A172 (cell line): ENCODE measurements around the gene IRAK3. TPM values are rescaled to one million over a fixed set of nuclear protein-coding genes. Genes with fewer than 3 reads are reported as not detected.

Experiments
- DNase-seq: peaks from one replicate; pipeline ENCODE4 v3.0.0-alpha.2; 2015; ENCODE audit warnings: low spot score
- total RNA-seq: library from RNA; depleted of rRNA; stranded (reverse); fragments of >200 nt; shearing (Covaris generic); gene quantifications from 2 replicates; pipeline ENCODE4 v1.2.3, GENCODE V29; 2014; rRNA removed

IRAK3 gene, protein sequence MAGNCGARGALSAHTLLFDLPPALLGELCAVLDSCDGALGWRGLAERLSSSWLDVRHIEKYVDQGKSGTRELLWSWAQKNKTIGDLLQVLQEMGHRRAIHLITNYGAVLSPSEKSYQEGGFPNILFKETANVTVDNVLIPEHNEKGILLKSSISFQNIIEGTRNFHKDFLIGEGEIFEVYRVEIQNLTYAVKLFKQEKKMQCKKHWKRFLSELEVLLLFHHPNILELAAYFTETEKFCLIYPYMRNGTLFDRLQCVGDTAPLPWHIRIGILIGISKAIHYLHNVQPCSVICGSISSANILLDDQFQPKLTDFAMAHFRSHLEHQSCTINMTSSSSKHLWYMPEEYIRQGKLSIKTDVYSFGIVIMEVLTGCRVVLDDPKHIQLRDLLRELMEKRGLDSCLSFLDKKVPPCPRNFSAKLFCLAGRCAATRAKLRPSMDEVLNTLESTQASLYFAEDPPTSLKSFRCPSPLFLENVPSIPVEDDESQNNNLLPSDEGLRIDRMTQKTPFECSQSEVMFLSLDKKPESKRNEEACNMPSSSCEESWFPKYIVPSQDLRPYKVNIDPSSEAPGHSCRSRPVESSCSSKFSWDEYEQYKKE
- total RNA-seq, result not detected in 2 replicates

DNA sequence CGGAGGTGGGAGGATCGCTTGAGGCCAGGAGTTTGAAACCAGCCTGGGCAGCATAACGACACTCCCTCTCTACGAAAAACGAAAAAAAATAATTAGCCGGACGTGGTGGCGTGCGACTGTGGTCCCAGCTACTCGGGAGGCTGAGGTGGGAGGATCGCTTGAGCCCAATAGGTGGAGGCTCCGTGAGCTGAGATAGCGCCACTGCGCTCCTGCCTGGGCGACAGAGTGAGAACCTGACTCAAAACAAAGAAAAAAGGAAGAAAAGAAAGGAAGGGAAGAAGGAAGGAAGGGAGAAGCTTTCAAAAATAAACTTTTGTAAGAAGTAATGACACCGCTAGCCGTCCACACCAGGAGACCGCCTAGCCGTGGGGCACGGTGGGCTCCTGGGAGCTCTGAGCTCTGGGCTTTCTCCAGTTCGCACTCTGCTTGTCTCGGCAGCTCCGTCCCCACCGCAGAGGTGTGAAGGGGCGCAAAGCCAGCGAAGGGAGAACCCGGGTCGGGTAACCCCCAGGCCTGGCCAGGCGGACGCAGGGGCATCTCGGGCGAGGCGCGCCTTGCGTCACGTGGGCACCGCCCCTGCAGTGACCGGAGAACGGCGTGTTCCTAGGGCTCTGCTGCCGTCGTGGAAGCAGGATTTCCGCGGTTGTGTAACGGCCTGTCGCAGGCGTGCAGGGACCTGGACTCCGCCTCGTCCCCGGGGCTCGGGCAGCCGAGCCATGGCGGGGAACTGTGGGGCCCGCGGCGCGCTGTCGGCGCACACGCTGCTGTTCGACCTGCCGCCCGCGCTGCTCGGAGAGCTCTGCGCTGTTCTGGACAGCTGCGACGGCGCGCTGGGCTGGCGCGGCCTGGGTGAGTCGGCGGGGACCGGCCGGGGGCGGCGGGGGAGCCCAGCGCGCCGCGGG lies at the start of gene IRAK3:
TSS of gene IRAK3 (plus strand) at position 631 of the 902 bp plus-strand sequence. CDS start at position 717, 86 bp downstream.
- no peak for DNase-seq

DNA sequence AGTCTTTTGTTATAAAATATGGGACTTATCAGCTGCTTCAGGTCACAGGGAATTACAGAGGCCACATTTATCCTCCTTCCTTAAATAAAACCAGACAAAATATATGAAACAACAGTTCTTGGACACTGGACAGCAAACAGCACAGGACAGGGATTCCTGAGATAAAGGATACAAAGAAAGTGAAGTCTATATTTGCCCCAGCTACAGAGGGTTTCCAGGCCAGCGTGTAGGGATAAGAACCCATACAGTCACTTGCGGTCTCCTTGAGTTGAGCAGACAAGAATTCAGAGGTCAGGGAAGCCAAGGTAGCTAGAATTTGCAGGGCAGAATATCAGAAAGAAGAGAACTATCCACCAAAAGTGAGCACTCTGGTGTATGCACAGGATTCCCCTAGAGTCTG lies 49.7 kb upstream of the IRAK3 start:
- DNase-seq, result no peak

DNA sequence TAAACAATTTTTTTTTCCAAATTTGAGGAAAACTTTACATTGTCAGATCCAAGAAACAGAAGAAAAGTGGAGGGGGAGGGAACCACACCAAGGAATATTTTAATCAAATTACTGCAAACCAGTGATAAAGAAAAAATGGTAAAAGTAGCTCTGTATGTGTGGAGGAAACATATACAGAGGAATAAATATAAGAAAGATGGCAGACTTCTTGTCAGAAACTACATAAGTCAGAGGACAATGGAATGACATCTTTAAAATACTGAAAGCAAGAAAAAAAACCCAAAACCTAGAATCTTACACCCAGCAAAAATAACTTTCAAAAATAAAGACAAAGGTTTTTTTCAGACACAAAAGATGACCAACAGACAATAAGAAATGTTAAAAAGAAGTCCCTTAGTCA lies 48.3 kb upstream of the IRAK3 start:
- no peak for DNase-seq

GRCh38 chr12:66141299-66141698 lies 47.7 kb upstream of the IRAK3 start:
- DNase-seq, result no peak

DNA sequence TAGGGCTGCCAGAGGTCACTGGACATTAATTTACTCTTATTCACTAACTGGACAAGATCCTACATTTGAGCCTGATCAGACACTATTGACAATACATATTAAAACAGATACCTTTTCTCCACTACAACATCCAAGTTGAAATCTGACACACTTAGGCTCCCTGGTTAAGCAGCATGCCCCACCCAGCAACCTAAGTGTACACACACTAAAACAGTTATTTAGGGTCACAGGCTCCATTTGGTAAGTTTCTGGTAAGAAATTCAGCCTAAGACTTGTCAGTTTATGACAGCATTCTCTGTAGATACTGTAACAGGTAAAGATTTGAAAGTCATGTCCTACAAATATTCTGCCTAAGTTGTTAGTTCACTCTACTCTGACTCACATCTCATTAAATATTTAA lies 46.2 kb upstream of the IRAK3 start:
- DNase-seq, result no peak

GRCh38 chr12:66143868-66144267 lies 45.1 kb upstream of the IRAK3 start:
- no peak for DNase-seq

- DNase-seq, result peak; percentile 71
Measured at GRCh38 chr12:66144791-66145754, 43.9 kb upstream of the IRAK3 start.

- no peak for DNase-seq
Measured at GRCh38 chr12:66149702-66150398, 39.2 kb upstream of the IRAK3 start.

GRCh38 chr12:66152732-66153131 lies 36.3 kb upstream of the IRAK3 start:
- no peak for DNase-seq

GRCh38 chr12:66154776-66155175 lies 34.2 kb upstream of the IRAK3 start:
- DNase-seq, result no peak

GRCh38 chr12:66156654-66157053 lies 32.4 kb upstream of the IRAK3 start:
- DNase-seq, result no peak

GRCh38 chr12:66159123-66159522 lies 29.9 kb upstream of the IRAK3 start:
- DNase-seq, result no peak

GRCh38 chr12:66160704-66161103 lies 28.3 kb upstream of the IRAK3 start:
- no peak for DNase-seq

DNA sequence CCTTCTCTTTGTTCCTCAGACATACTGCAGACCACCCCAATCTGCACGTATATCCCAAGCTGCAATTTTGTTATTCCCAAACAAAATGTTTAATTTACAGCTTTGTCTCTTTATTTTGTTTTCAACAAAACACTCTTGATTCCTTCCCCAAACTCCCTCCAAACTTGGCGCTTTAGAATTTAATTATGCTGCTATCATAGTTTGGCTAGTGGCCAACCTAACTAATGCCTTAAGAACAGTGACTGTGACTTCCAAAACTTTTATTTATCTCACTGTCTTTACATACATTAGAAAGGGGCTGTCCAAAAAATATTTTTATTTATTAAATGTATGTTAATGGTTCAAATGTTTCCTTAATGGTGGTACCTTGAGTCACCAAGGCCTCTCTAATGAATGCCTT lies 26.3 kb upstream of the IRAK3 start:
- no peak for DNase-seq

DNA sequence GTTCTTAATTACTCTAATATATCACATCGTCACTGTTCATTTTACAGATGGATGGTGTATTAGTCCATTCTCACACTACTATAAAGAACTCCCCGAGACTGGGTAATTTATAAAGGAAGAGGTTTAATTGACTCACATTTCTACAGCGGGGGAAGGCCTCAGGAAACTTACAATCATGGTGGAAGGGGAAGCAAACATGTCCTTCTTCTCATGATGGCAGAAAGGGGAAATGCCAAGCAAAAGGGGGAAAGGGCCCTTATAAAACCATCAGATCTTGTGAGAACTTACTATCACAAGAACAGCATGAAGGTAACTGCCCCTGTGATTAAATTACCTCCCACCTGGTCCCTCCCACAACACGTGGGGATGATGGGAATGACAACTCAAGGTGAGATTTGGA lies 25.7 kb upstream of the IRAK3 start:
- no peak for DNase-seq

- no peak for DNase-seq
Measured at GRCh38 chr12:66164349-66164821, 24.6 kb upstream of the IRAK3 start.

GRCh38 chr12:66165141-66165540 lies 23.9 kb upstream of the IRAK3 start:
- DNase-seq, result no peak

DNA sequence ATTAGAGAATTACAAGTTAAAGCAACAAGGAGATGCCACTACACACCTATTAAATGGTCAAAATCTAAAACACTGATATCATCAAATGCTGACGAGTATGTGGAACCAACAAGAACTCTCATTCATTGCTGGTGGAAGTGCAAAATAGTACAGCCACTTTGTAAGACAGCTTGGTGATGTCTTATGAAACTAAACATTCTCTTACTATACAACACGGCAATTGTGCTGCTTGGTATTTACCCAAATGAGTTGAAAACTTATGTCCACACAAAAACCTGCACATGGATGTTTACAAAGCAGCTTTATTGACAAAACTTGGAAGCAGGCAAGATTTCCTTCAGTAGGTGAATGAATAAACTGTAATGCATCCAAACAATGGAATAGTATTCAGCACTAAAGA lies 22.5 kb upstream of the IRAK3 start:
- no peak for DNase-seq

DNA sequence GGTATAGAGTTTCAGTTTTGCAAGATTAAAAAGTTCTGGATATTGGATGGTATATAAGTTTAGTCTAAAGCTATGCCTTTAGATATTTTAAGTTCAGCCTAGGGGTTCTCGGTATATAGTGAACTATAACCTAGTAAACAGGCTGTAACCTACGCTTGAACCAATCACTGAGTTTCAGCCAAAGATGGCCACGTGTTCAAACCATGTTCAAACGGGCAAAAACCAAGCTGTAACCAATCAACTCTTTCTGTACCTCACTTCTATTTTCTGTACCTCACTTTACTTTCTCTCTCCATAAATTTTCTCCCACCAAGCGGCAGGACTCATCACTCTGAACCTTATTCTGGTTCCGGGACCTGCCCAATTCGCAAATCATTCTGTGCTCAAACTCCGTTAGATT lies 20.6 kb upstream of the IRAK3 start:
- DNase-seq, result peak; percentile 4
